Hematopoietic multipotent progenitor cell treated with erythropoietin and hydrocortisone succinate and interleukin-3 and kit ligand, for 8 days (in vitro differentiated cells): ENCODE measurements around the gene UCP2.
A peak's percentile ranks its signal among the peaks of the same experiment; 100 is the strongest.
"Not testable (repeated sequence)": the region's sequence is repeated elsewhere in the genome, so short reads cannot be mapped to it uniquely, and the experiment has no call there.

ENCODE experiments used
- DNase-seq: peaks from one replicate; pipeline ENCODE4 v3.0.0-alpha.2; 2015

Gene UCP2

GRCh38 chr11:73991471-73992006, 8.9 kb upstream of the UCP2 start:
- DNase-seq: no peak

- DNase-seq: no peak
These were observed 8.1 kb upstream of the UCP2 start for GRCh38 chr11:73990730-73991129.

GRCh38 chr11:73989156-73989555, 6.5 kb upstream of the UCP2 start:
- DNase-seq: peak; percentile 62

DNA sequence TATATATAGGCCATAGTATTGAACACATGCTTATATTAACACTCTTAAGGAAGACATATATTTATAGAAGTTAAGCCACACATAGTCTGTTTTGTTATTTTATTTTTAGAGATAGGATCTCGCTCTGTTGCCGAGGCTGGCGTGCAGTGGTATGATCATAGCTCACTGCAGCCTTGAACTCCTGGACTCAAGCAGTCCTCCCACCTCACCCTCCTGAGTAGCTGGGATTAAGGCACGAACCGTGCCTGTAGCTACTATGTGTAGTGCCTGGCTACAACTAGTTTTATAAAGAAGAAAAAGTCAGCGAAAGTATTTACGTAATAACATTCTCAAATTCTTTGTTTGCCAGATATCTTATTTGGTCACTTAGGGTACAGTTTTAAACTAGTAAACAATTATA, 5.6 kb upstream of the UCP2 start:
- no peak for DNase-seq

DNA sequence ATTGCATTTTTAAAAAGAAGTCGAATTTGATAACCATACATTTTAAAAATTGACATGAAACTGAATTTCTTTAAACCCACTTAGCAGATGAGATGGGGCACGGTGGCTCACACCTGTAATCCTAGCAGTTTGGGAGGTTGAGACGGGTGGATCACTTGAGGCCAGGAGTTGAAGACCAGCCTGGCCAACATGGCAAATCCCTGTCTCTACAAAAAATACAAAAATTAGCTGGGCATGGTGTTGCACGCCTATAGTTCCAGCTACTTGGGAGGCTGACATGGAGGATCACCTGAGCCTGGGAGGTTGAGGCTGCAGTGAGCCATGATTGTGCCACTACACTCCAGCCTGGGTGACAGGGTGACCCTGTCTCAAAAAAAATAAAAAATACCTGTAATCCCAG, 3.0 kb upstream of the UCP2 start:
- not testable (repeated sequence) for DNase-seq

DNA sequence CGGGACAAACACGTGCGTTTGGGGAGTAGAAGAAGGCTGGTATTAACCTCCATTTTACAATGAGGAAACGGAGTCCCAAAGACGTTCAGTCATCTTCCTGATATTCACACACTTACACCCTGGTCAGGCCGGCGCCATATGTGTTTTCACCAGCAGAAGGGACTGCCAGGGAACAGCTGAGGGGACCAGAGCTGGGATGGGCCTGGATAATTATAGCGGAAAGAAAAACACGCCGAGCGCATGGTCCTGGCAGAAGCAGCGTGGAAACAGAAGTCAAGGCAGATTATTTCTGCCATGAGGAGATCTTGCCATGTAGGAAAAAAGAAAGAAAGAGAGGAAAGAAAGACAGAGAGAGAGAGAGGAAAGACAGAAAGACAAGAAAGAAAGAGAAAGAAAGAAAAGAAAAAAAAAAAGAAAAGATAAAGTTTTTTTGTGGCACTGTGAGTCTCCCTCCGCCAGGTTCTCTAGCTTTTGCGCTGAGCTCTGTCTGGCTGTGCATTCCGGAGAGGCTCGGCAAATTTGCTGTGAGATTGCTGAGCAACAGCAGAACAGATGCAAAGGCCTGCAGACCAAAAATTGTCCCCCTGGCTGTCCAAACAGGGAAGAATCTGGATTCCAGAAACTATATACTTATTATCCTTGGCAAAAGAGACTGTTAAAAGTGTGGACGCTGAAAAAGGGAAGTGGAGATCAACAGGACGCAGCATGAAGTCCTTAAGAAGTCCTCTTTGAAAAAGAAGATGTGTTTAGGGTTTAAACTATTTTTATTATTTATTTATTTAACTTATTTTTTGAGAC, 1.3 kb upstream of the UCP2 start:
- peak; percentile 41 for DNase-seq

DNA sequence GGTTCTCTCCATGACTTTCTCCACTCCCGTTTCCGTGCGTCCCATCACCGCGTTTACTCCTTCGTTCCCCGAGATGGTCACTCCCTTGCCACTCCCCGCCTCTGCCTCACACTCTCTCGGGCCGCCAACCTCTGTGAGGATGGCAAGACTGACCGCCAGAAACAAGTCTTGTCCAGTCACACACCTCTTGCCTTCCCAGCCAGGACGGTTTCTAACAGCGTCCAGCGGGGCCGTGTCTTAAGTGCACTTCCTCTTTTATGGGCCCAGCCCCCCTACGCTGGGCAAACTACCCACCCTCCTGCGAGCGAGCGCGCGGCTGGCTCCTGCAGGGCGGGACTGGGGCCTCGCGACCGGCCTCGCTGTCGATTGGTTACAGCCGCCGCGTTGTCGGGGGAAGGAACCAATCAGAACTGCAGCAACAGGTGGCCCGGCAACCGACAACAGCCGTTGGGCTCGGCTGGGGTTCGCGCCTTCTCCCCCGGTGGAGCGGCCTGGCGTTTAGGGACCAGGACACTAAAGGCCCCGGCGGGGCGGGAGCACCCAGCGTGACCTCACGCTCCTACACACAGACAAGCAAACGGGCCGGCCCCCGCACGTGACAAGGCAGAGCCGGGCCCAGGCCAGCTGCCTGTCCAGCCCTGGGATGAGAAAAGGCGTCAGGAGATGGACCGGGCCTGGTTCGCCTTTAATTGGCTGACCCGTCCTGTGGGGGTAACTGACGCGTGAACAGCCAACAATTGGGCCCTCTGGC, 522 bp upstream of the UCP2 start:
- peak; percentile 98 for DNase-seq

GRCh38 chr11:73981051-73981805, 1.4 kb downstream of the UCP2 start:
- peak; percentile 14 for DNase-seq

- DNase-seq: peak; percentile 90
These were observed 2.4 kb downstream of the UCP2 start for GRCh38 chr11:73980001-73980961.

DNA sequence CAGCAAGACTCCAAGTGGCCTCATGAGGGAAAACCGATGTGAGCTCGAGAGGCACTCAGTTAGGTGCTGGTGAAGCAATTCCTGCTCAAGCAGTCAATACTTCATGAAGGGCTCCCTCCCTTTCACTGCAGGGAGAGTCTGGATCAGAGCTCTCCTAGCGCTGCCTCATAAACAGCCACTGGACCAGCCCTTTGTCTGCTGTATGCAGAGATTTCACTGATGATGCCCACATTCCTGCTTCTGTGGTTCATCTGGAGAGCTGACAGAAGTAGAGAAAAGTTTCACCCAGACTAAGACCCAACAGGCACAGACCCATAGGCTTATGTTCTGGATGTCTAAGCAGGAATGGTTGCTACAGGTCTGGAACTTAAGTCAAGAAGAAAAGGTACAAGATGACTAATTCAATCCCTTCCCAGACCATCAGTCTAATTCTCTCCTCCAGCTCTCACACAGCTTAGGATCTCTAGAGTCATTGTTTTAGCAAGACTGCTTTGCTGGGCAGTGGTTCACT, 4.0 kb downstream of the UCP2 start:
- no peak for DNase-seq

DNA sequence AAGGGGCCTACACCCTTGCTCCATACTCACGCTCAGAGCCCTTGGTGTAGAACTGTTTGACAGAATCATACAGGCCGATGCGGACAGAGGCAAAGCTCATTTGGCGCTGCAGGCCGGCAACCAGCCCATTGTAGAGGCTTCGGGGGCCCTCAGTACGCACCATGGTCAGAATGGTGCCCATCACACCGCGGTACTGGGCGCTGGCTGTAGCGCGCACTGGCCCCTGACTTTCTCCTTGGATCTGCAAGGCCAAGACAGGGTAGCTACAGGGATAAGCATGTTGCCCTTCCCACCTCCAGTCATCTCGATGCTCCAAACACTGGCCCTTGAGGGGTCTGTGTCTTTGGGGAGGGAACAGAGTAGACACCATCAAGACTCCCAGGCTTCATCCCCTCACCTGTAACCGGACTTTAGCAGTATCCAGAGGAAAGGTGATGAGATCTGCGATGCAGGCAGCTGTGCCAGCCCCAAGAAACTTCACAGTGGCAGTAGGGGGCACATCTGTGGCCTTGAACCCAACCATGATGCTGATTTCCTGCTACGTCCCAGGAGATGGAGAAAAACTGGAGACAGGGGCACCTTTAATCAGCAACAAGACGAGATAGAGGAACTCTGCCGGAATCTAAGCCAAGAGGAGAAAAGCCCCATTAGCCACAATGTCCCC, 4.7 kb downstream of the UCP2 start:
- no peak for DNase-seq

- DNase-seq: no peak
These were observed 6.0 kb downstream of the UCP2 start for GRCh38 chr11:73976451-73977151.

GRCh38 chr11:73975479-73975757, 7.2 kb downstream of the UCP2 start:
- DNase-seq: no peak

DNA sequence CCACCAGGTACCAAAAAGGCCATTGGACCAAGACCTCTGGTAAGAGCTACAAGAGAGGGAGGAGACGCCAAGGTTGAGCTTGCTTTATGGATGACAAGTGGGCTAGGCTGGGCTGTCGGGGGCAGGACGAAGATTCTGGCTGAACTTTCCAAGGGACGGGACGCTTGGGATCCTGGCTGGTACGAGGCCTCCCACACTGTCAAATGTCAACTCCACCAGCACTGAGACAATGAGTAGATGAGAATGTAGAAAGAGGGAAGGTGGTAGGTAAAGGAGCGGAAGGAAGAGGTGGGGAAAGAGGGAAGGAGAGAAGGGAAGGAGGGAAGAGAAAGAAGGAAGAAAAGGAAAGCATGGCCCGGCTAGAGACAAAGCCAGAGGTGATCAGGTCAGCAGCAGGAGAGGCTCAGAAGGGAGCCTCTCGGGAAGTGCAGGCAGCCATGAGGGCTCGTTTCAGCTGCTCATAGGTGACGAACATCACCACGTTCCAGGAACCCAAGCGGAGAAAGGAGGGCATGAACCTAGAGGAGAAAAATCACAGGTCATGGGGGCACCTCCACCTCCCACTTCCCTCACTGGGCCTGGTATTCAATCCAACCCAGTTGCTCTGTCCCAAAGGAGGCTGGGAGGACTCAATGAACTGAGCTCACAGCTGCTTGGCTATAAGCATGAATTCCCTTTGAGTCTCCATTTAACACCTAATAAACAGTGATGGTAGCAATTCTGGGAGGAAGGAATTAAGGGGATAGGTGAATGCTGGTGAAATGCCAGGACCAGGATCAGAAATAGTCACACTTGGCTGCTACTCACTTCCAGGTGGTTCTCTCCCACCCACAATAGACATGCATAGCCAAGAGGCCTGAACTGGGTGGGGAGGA, 7.8 kb downstream of the UCP2 start:
- DNase-seq: no peak

DNA sequence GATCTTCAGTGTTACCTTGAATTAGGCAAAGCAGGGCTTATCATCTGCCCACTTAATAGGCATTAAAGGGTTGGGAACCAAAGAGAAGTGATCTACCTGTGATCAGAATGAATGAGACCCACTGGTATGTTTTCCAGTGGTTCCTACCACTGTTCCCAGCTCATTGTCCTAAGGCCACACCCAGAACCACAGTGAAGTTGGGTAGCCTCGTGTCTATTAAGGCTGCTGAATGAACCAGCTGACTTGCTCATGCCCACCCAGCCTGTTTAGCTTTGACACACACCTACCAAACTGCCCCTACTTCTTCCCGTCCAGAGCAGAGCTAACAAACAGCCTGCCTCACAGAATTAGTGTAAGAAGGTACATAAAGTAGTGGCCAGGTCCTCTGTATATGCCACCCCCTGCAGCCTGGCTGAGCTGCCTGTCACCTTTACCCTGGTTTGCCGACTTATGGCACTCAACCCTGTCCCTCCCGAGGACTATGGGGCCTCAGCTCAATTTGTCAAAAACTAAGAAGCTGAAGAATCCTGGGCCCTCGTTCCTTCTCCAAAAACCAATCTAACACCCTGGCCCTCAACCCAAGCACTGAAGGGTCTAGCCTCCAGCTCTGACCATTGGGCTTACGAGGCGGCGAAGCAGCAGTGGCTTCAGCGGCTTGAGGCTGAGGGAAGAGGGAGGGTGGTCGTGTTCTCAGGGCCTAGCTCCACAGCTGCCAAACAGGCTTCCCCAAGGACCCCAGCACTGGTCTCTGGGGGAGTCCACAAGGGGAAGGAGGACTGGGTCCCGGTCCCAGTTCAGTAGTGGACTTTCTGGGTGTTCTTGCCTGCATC, 9.8 kb downstream of the UCP2 start:
- DNase-seq: no peak

- peak; percentile 54 for DNase-seq
These were observed 10.5 kb downstream of the UCP2 start for GRCh38 chr11:73972187-73972586.

- peak; percentile 62 for DNase-seq
These were observed 11.4 kb downstream of the UCP2 start for GRCh38 chr11:73971175-73971719.

DNA sequence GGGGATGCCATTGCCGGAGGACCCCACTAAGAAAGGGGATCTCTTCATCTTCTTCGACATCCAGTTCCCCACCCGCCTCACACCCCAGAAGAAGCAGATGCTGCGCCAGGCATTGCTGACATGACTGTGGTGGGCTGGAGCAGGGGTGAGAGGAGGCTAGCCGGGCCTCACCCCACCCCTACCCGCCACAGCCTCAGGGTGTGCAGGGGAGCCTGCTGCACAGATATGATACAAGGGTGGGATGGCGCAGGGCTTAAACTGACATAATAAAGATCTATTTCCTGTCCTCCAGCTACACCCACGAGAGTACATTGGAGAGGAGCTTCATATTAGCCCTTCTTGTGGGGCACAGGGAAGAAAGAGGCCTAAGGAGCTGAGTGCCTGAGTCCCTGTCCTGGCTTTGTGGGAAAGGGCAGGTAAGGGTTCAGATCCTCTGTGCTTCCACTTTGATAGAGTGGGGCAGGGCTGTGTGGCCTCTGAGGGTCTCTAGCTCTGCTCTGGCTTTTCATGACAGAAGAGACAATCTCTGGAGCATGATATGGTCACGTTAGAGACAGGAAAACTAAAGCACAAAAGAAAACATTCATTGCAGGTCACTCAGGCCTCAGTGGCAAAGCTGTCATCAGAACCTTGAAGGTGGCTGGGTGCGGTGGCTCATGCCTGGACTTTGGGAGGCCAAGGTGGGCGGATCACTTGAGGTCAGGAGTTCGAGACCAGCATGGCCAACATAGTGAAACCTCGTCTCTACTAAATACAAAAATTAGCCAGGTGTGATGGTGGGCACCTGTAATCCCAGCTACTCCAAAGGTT, 12.4 kb downstream of the UCP2 start:
- peak; percentile 88 for DNase-seq
